Activated CD8-positive, alpha-beta T cell treated with anti-CD3 and anti-CD28 coated beads for 36 hours (primary cell): ENCODE results near the gene ZBTB46. TPM values are rescaled to one million over a fixed set of nuclear protein-coding genes. Genes with fewer than 3 reads are reported as not detected.

Source experiments
- ATAC-seq: fragments of 200-7000 bp; cut with Tn5 transposase; one replicate; pipeline ENCODE4 v1.10.0; 2021; ENCODE audit warnings: mild to moderate bottlenecking, moderate library complexity
- CTCF ChIA-PET: fragments of 350-600 bp; sonication (Branson Sonifier 250); formaldehyde crosslinking; loops from one replicate; lab custom pipeline; 2021; ENCODE audit warnings: antibody characterized with exemption; lab: Charles Lee
- POLR2A ChIA-PET: fragments of 350-600 bp; sonication (Branson Sonifier 250); formaldehyde crosslinking; loops from one replicate; lab custom pipeline; 2021; ENCODE audit warnings: antibody characterized with exemption; lab: Charles Lee
- DNase-seq: peaks from one replicate; pipeline ENCODE4 v3.0.0-alpha.2; 2020
- H3K27ac Mint-ChIP-seq: one replicate; pipeline ENCODE4 v1.8.0; 2021; ENCODE audit warnings: mild to moderate bottlenecking, mixed read lengths
- H3K27me3 Mint-ChIP-seq: one replicate; pipeline ENCODE4 v1.8.0; 2021; ENCODE audit warnings: mixed read lengths
- H3K36me3 Mint-ChIP-seq: one replicate; pipeline ENCODE4 v1.8.0; 2021; ENCODE audit warnings: low read depth, mixed read lengths
- H3K4me1 Mint-ChIP-seq: one replicate; pipeline ENCODE4 v1.8.0; 2021; ENCODE audit warnings: low read depth, mixed read lengths
- H3K4me3 Mint-ChIP-seq: one replicate; pipeline ENCODE4 v1.8.0; 2021; ENCODE audit warnings: mild to moderate bottlenecking, moderate library complexity, mixed read lengths
- H3K9me3 Mint-ChIP-seq: one replicate; pipeline ENCODE4 v1.8.0; 2021; ENCODE audit warnings: mixed read lengths
- intact Hi-C: fragments of 100-400 bp; cut with micrococcal nuclease; formaldehyde crosslinking; loops from one replicate; pipeline ENCODE4 v1.10.0; 2022
- total RNA-seq, 2 experiments: library from RNA; stranded (reverse); gene quantifications; one replicate each; pipeline ENCODE4 v1.2.3, GENCODE V29; 2021
- TF ChIP-seq, protein P1 (sequence below): fragments of 200-600 bp; IDR thresholded peaks from one replicate; pipeline ENCODE4 v1.8.0; 2022; ENCODE audit warnings: antibody characterized with exemption, mild to moderate bottlenecking

The ZBTB46 gene
- total RNA-seq, 2 experiments from 2014 or later = 0.31 to 0.38 TPM

DNA sequence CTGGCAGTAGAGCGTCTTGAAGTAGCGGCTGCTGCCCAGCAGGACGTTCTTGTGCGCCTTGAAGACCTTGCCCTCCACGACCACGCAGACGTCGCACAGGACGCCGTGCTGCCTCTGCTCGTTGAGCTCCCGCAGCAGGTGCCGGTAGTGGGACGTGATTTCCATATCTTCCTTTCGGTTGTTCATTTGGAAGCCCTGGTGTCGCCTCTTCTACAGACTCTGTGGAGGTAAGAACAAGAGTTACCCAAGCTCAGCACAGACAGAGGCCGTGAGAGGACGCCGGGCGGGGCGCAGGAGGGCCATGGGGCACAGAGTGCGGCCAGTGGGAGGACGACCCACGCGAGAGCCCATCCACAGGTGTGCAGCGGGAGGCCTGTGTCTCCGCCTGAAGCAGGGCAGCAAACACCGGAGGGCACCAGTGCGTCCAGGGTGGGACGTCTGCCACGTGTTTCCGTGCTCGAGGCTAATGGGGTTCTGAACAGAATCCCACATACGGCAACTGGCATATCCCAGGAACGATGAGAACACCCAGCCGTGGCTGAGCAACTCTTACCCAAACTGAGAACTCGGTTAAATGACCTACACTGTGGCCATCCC, 40.4 kb downstream of the ZBTB46 start:
- TF ChIP-seq, protein P1, sequence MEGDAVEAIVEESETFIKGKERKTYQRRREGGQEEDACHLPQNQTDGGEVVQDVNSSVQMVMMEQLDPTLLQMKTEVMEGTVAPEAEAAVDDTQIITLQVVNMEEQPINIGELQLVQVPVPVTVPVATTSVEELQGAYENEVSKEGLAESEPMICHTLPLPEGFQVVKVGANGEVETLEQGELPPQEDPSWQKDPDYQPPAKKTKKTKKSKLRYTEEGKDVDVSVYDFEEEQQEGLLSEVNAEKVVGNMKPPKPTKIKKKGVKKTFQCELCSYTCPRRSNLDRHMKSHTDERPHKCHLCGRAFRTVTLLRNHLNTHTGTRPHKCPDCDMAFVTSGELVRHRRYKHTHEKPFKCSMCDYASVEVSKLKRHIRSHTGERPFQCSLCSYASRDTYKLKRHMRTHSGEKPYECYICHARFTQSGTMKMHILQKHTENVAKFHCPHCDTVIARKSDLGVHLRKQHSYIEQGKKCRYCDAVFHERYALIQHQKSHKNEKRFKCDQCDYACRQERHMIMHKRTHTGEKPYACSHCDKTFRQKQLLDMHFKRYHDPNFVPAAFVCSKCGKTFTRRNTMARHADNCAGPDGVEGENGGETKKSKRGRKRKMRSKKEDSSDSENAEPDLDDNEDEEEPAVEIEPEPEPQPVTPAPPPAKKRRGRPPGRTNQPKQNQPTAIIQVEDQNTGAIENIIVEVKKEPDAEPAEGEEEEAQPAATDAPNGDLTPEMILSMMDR = no peak
- ATAC-seq (no peak), DNase-seq (no peak)
- H3K9me3 Mint-ChIP-seq = no peaks in the 10 kb centered on the region
- no peak overlapping the region for H3K4me3 Mint-ChIP-seq
- H3K27me3 Mint-ChIP-seq = peaks cover 13% of the 10 kb centered on the region
- no peak overlapping the region for H3K27ac Mint-ChIP-seq
- H3K36me3 Mint-ChIP-seq = no peaks in the 10 kb centered on the region
- intact Hi-C loops = no loop called here
- POLR2A ChIA-PET = no interaction called here
- CTCF ChIA-PET = interaction anchor here (0.9 kb wide), 1 partner anchor 74 kb away, joined by 4 read pairs; the partner anchor contains the start of gene TPD52L2
- no peaks in the 10 kb centered on the region for H3K4me1 Mint-ChIP-seq

DNA sequence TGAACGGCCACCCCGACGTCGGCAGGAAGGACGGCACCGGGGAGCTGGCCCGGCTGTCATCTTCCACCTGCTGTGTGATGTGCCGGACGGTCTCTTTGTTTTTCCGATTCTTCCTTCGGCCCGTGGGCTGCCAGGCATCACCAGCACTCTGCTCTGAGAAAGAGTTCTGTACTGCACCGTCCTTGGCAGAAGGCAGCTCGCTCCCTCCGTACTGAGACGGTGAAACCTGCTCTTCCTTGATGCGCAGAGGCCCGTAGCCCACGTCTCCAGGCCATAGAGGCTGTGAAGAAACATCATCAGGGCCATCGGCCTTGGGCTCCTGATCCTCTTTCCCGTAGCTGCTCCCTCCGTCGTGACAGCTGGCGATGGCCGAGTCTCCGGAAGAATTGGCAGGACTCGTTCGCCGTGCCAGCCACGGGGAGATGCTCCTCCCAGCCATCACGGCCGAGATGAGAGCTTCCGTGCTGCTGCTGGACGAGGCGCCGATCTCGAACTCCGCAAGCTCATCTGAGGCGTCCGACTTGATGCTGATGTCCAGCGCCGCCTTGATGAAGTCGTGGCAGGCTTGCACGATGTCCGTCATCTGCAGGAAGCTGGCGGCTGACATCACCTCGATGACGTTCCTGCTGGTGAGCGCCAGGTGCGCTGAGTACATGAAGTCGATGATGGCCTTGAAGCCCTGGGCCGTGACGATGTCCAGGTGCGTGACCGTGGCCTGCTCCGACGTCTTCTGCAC, 41.1 kb downstream of the ZBTB46 start:
- TF ChIP-seq, protein P1 = no peak
- ChIA-PET POLR2A (no interaction called here), CTCF (interaction anchor here (0.9 kb wide), 1 partner anchor 74 kb away, joined by 4 read pairs; the partner anchor contains the start of gene TPD52L2)
- no peak overlapping the region for H3K27ac Mint-ChIP-seq
- no peak for DNase-seq
- no peak overlapping the region for H3K4me3 Mint-ChIP-seq
- H3K4me1 Mint-ChIP-seq = no peaks in the 10 kb centered on the region
- H3K36me3 Mint-ChIP-seq = no peaks in the 10 kb centered on the region
- peaks cover 10% of the 10 kb centered on the region for H3K27me3 Mint-ChIP-seq
- no peak for ATAC-seq
- intact Hi-C loops = loop anchor here (5.0 kb wide), 1 partner anchor 182 kb away; no protein-coding TSS in a partner anchor
- no peaks in the 10 kb centered on the region for H3K9me3 Mint-ChIP-seq

DNA sequence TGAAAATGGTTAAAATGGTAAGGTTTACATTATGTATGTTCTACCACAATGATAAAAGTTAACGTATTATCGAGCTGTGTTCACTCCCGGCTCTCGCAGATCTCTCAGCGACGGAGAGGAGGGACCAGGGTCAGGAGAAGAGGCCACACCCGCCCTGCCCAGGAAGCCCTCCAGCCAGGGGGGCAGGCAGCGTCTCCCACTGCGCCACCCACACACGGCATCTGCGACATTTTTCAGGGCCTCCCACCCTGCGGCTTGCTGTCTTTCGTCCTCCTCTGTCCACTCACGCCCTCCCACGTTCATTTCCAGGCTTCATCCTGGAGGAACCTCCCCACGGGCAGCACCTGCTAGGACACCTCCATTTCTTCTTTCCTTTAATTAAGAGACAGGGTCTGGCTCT, 43.3 kb downstream of the ZBTB46 start:
- H3K27me3 Mint-ChIP-seq = no peaks in the 10 kb centered on the region
- H3K9me3 Mint-ChIP-seq = no peaks in the 10 kb centered on the region
- H3K36me3 Mint-ChIP-seq = no peaks in the 10 kb centered on the region
- no peak overlapping the region for H3K4me3 Mint-ChIP-seq
- intact Hi-C loops = loop anchor here (5.0 kb wide), 1 partner anchor 185 kb away; no protein-coding TSS in a partner anchor
- H3K4me1 Mint-ChIP-seq = no peaks in the 10 kb centered on the region
- POLR2A ChIA-PET = no interaction called here
- TF ChIP-seq, protein P1 = no peak
- CTCF ChIA-PET = interaction anchor here (0.9 to 4.9 kb wide), 3 partner anchors 13 to 249 kb away, joined by 3 to 37 read pairs (median 4); partner anchors contain the start of gene TPD52L2
- ATAC-seq = no peak
- H3K27ac Mint-ChIP-seq = no peak overlapping the region
- DNase-seq = no peak

DNA sequence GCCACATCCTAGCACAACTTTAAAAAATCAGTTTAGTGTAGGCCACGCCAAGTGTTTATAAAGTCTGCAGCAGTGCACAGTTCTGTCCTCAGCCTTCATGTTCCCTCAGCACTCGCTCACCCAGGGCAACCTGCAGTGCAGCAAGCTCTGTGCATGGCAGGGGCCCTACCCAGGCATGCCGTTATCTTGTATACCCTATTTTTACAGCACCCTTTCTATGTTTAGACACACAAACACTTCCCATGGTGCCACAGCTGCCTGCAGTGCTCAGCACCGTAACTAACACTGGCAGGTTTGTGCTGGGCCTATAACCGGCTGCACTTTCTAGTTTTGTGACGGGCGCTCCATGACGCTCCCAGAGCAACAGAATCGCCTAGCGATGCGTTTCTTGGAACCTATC, 43.8 kb downstream of the ZBTB46 start:
- H3K9me3 Mint-ChIP-seq = no peaks in the 10 kb centered on the region
- ATAC-seq (no peak), DNase-seq (no peak)
- POLR2A ChIA-PET = no interaction called here
- TF ChIP-seq, protein P1 = no peak
- H3K27me3 Mint-ChIP-seq = no peaks in the 10 kb centered on the region
- CTCF ChIA-PET = interaction anchor here (1.5 to 5.0 kb wide), 9 partner anchors 12 to 251 kb away, joined by 4 to 37 read pairs (median 5); partner anchors contain the start of genes ARFRP1, TPD52L2 and ZGPAT
- H3K4me3 Mint-ChIP-seq = no peak overlapping the region
- peaks cover 4% of the 10 kb centered on the region for H3K4me1 Mint-ChIP-seq
- no peak overlapping the region for H3K27ac Mint-ChIP-seq
- intact Hi-C loops = loop anchor here (5.0 kb wide), 1 partner anchor 185 kb away; no protein-coding TSS in a partner anchor
- no peaks in the 10 kb centered on the region for H3K36me3 Mint-ChIP-seq
